Smooth muscle cell of the brain vasculature (primary cell): ENCODE measurements around the gene PPM1G.

Source experiments
- DNase-seq: peaks from one replicate; pipeline ENCODE4 v3.0.0-alpha.2; 2012; ENCODE audit warnings: low read depth, low spot score

Gene PPM1G

DNA sequence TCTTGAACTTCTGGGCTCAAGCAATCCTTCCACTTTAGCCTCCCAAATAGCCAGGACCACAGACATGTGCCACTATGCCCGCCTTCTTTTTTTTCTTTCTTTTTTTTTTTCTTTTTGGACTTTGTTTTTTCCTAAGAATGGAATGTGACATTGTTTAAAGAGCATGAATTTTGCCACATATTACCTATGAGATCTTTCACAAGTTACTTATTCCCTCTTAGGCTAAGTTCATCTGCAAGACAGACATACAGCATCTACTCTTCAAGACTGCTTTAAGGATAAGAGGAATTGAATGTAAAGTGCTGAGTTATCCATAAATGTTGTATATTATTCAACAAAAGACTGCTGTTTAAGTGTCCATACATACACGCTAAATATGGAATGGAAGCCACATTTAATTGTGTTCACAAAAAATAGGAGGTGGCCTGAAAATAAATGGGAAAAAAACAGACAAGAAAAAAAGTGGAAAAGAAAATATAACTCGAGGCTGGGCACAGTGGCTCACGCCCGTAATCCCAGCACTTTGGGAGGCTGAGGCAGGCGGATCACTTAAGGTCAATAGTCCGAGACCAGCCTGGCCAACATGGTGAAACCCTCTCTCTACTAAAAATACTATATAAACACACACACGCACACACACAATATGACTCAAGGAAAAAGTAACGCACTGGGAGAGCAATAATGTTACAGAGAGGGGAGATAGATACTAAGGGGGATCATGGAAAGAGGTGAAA, 3.2 kb upstream of the PPM1G start:
- DNase-seq: no peak

DNA sequence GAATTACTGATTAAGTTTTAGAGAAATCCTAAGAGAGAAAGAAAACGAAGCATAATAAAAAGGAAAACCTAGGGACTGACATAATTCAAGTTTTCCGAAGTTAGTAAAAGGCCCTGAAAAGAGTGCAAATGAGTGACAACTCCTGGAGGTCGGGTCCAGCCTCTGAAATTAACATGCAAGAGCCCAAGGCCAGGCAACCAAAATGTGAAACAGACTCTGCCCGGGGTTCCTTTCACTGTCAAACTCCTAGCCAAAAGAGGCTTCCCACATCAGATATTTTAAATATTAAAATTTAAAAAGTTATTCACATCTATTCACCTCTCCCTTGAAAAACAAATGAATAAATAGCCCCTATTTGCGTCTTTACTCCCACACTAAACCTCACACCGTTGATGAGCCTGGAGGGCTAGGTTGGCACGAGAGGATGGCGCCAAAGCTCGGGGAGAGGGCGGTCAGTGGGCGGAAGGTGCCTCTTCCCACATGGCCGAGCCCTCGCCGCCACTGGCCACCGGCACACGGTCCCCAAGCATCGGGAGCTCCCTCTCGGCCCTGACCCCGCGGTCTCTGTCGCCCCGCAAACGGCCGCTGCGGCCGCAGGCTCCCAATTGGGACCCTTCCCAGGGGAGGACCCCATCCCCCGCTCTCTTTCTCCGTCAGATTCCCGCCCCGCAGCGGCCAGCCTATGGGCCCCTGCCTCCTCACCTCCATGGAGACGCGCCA, 630 bp downstream of the PPM1G start:
- DNase-seq: no peak

DNA sequence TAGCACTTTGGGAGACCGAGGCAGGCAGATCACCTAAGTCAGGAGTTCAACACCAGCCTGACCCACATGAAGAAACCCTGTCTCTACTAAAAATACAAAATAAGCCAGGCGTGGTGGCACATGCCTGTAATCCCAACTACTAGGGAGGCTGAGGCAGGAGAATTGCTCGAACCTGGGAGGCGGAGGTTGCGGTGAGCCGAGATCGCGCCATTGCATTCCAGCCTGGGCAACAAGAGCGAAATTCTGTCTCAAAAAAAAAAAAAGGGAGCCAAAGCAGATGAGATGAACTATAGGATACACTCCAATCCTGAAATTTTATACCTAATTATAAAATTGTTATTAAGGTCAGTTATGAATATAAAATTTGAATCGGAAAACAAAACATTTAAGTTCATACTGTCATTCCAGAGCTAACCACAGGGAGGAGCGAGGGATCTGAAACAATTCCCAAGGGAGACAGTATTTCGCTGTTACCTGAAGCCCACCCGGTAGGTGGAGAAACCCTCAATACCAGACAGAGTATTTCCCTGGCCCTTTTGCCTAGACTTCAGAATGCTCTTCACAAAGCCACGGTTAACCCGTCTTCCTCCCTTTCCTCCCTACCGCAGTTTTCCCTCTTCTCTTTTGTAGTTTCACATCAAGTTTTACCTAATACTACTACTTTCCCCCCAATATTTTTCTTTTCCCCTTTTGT, 1.4 kb downstream of the PPM1G start:
- no peak for DNase-seq

- no peak for DNase-seq
Measured at GRCh38 chr2:27400348-27401135, 8.8 kb downstream of the PPM1G start.

DNA sequence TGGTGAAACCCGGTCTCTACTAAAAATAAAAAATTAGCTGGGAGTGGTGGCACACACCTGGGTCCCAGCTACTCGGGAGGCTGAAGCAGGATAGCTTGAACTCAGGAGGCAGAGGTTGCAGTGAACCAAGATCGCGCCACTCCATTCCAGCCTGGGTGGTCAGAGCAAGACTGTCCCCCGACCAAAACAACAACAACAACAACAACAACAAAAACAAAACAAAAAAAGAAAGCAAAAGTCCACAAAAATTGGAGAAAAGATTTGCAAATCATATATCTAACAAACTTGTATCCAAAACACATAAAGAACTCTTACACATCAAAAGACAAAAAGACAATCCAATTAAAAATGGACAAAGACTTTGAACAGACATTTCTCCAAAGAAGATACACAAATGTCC, 10.4 kb downstream of the PPM1G start:
- DNase-seq: no peak

DNA sequence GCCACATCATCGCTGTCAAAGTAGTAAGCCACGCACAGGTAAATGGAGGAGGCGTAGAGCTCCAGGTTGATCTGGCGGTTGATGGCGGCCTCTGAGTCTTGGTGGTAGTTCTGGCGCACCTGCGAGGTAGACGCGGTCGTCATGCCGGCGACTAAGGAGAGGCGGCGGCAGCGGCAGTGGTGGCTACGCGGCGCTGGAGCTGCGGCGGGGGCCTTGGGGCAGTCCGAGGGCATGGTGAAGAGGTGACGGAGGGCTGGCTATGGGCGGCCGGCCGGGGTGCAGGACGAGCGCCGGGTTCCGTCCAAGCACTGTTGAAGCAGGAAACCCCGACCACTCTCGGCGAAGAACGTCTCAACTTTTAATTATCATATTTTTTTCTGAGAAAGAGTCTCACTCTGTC, 16.2 kb downstream of the PPM1G start:
- DNase-seq: no peak

- no peak for DNase-seq
Measured at GRCh38 chr2:27390822-27391679, 18.3 kb downstream of the PPM1G start.

GRCh38 chr2:27381577-27382181, 27.7 kb downstream of the PPM1G start:
- DNase-seq: no peak

GRCh38 chr2:27380626-27381545, 28.5 kb downstream of the PPM1G start, which contains the start of gene ZNF513:
Gene ZNF513 (minus strand): TSS chr2:27380734. CDS start chr2:27380526, 208 bp downstream.
- peak; percentile 83 for DNase-seq

DNA sequence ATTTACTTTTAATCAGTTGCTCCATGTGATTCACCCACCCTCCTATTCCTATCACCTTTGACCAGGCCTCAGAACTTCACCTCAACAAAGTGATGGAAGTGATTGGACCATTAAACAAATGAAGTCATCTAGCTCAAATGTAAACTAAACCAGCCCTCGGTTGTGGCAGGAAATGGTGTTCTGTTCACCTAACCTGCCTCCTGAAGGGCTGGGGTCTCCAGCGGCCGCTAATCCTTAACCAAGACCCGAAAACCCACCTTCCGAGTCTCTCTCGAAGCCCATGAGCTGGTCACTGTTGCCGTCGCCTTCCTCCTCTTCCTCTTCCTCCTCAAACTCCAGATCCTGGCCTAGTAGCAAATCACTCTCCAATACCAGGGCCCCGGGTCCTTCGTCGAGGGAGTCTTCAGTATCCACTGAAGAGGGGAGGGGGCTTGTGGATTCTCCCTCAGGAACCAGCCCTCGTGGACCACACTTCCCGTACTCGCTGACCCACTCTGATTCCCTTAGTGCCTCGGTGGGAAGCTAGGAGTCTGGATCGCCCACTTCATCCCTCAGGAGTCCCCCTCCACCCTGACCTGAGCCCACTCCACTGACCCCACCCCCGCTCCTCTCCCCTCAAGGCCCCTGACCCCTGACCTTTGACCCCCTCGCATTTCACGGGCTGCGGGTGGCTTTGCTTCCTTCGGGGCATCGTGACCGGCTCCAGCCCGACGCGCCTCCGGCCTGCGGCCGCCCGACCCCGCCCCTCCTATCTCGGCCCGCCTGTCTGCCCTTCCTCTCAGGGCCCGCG, 29.4 kb downstream of the PPM1G start:
- DNase-seq: no peak

- DNase-seq: no peak
Measured at GRCh38 chr2:27379383-27379835, 30.0 kb downstream of the PPM1G start.

GRCh38 chr2:27378809-27379290, 30.5 kb downstream of the PPM1G start:
- DNase-seq: no peak

GRCh38 chr2:27378096-27378808, 31.1 kb downstream of the PPM1G start:
- DNase-seq: no peak

GRCh38 chr2:27377618-27378095, 31.7 kb downstream of the PPM1G start:
- no peak for DNase-seq

GRCh38 chr2:27376866-27377617, 32.3 kb downstream of the PPM1G start:
- no peak for DNase-seq

DNA sequence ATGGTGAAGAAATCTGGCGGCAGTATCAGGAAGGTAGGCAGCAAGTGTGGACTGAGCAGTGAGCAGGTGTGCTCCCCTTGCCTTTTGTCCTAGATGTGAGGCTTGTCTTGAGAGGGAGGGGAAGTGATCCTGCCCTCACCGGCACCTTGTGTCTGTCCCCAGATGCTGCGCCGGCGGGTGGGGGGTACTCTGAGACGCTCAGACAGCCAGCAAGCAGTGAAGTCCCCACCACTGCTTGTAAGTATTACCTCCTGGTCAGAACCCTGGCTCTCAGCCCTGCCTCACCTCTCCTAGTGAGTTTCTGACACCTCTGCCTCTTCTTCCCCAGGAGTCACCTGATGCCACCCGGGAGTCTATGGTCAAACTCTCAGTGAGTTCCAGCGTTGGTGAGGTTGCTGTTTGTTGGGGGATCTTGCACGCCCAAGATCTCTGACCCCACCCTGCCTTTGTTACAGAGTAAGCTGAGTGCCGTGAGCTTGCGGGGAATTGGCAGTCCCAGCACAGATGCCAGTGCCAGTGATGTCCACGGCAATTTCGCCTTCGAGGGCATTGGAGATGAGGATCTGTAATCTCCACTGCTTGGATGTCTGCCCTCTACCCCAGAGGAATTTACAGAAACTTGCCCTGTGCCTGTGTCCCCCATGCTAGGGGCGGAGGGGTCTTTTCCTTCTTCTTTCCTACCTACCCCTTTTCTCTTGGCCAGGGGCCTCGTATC, 33.1 kb downstream of the PPM1G start:
- DNase-seq: no peak
